ENCODE data around the gene KCNK7. TPM values are rescaled to one million over a fixed set of nuclear protein-coding genes. Genes with fewer than 3 reads are reported as not detected.

The KCNK7 gene
- total RNA-seq, 1 donor from 2014 or later: 0.58 TPM

Other genes with a start within 250 kb of the KCNK7 start
- 0.41 TPM in 1 of 2 replicates, not detected in the other for gene TIGD3, start 241.0 kb downstream of the KCNK7 start, total RNA-seq
- 2.0 and 3.5 TPM in 2 replicates for gene SLC25A45, start 213.2 kb downstream of the KCNK7 start, total RNA-seq
- 120 and 121 TPM in 2 replicates for gene FRMD8, start 209.2 kb downstream of the KCNK7 start, total RNA-seq
- 125 and 425 TPM in 2 replicates for gene NEAT1, start 173.0 kb downstream of the KCNK7 start, total RNA-seq
- 3,312 and 7,796 TPM in 2 replicates for gene MALAT1, start 96.8 kb downstream of the KCNK7 start, total RNA-seq
- gene SCYL1, start 70.7 kb downstream of the KCNK7 start, total RNA-seq: 94.4 and 104 TPM in 2 replicates
- 104 and 131 TPM in 2 replicates for gene LTBP3, start 37.4 kb downstream of the KCNK7 start, total RNA-seq
- 59.4 and 66.4 TPM in 2 replicates for gene ZNRD2, start 25.3 kb downstream of the KCNK7 start, total RNA-seq
- gene FAM89B, start 23.3 kb downstream of the KCNK7 start, total RNA-seq: 63.6 and 90.4 TPM in 2 replicates
- gene EHBP1L1, start 19.7 kb downstream of the KCNK7 start, total RNA-seq: 24.4 and 27.8 TPM in 2 replicates
- gene MAP3K11, start 18.4 kb upstream of the KCNK7 start, total RNA-seq: 100 and 181 TPM in 2 replicates
- 51.0 and 67.8 TPM in 2 replicates for gene PCNX3, start 20.0 kb upstream of the KCNK7 start, total RNA-seq
- gene SIPA1, start 42.3 kb upstream of the KCNK7 start, total RNA-seq: 60.7 and 102 TPM in 2 replicates
- gene RELA, start 67.1 kb upstream of the KCNK7 start, total RNA-seq: 89.0 and 118 TPM in 2 replicates
- 38.9 and 47.5 TPM in 2 replicates for gene KAT5, start 116.5 kb upstream of the KCNK7 start, total RNA-seq
- 76.5 and 87.6 TPM in 2 replicates for gene RNASEH2C, start 125.0 kb upstream of the KCNK7 start, total RNA-seq
- gene AP5B1, start 185.2 kb upstream of the KCNK7 start, total RNA-seq: 15.8 and 18.8 TPM in 2 replicates
- not detected in 2 replicates for gene OVOL1, start 191.3 kb upstream of the KCNK7 start, total RNA-seq
- 0.63 TPM in 1 of 2 replicates, not detected in the other for gene SNX32, start 238.2 kb upstream of the KCNK7 start, total RNA-seq